Neutrophil (primary cell): Measurements from ENCODE around the gene COL13A1.

Source experiments
- H3K27ac ChIP-seq: fragments of 200-600 bp; sonication (generic); 2 replicates; pipeline ENCODE4 v1.5.1; 2016; ENCODE audit warnings: mild to moderate bottlenecking, moderate library complexity
- H3K27me3 ChIP-seq: fragments of 200-600 bp; sonication (generic); 2 replicates; pipeline ENCODE4 v1.6.0; 2016; ENCODE audit warnings: mild to moderate bottlenecking
- H3K36me3 ChIP-seq: fragments of 200-600 bp; sonication (generic); 2 replicates; pipeline ENCODE4 v1.5.1; 2017
- H3K4me1 ChIP-seq, 2 experiments: fragments of 200-600 bp in 1 of 2; sonication (generic) in 1 of 2; 1 replicate in 1 of 2; 2 replicates in 1 of 2; pipeline versions ENCODE4 v1.5.1 to v1.6.1; 2013 to 2016; ENCODE audit warnings: low read depth in 1 of 2, low read length in 1 of 2, mild to moderate bottlenecking in 1 of 2, moderate library complexity in 1 of 2; ENCODE audit not compliant: control insufficient read depth in 1 of 2, insufficient read depth in 1 of 2
- H3K4me3 ChIP-seq, 2 experiments: fragments of 200-600 bp in 1 of 2; sonication (generic) in 1 of 2; 1 replicate in 1 of 2; 2 replicates in 1 of 2; pipeline ENCODE4 v1.5.1; 2013 to 2016; ENCODE audit warnings: low read depth in 1 of 2, low read length in 1 of 2, mild to moderate bottlenecking in 1 of 2, moderate library complexity in 1 of 2
- H3K9me3 ChIP-seq: fragments of 200-600 bp; sonication (generic); 2 replicates; pipeline ENCODE4 v1.5.1; 2016
- TF ChIP-seq, protein P1 (sequence below): fragments of 200-600 bp; sonication (generic); IDR thresholded peaks from 2 replicates; pipeline ENCODE4 v1.5.1; 2016; ENCODE audit warnings: antibody characterized with exemption

Gene COL13A1

DNA sequence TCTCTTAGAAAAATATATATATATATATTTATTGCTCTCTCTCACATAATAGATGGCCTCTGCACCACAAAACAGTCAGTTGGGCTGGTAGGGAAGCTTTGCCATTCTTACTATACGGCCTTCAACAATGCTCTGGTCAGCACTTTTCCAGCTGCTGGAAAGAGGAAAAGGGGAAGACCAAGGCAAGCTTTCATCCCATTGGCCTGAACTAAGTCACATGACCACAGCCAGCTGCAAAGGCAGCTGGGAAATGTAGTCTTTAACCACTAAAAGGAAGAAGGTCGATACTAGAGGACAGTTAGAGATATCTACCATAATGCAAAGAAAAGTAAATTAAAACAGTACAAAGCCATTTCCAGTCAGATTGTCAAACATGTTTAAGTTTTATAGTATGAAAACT, 192.6 kb downstream of the COL13A1 start:
- no peak overlapping the region for H3K27ac ChIP-seq
- no peak overlapping the region for H3K4me3 ChIP-seq
- H3K9me3 ChIP-seq, result no peaks in the 10 kb centered on the region
- TF ChIP-seq, protein P1, sequence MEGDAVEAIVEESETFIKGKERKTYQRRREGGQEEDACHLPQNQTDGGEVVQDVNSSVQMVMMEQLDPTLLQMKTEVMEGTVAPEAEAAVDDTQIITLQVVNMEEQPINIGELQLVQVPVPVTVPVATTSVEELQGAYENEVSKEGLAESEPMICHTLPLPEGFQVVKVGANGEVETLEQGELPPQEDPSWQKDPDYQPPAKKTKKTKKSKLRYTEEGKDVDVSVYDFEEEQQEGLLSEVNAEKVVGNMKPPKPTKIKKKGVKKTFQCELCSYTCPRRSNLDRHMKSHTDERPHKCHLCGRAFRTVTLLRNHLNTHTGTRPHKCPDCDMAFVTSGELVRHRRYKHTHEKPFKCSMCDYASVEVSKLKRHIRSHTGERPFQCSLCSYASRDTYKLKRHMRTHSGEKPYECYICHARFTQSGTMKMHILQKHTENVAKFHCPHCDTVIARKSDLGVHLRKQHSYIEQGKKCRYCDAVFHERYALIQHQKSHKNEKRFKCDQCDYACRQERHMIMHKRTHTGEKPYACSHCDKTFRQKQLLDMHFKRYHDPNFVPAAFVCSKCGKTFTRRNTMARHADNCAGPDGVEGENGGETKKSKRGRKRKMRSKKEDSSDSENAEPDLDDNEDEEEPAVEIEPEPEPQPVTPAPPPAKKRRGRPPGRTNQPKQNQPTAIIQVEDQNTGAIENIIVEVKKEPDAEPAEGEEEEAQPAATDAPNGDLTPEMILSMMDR, result no peak
- H3K4me1 ChIP-seq, result no peaks in the 10 kb centered on the region
- H3K36me3 ChIP-seq, result no peaks in the 10 kb centered on the region
- H3K27me3 ChIP-seq, result peaks cover 41% of the 10 kb centered on the region

DNA sequence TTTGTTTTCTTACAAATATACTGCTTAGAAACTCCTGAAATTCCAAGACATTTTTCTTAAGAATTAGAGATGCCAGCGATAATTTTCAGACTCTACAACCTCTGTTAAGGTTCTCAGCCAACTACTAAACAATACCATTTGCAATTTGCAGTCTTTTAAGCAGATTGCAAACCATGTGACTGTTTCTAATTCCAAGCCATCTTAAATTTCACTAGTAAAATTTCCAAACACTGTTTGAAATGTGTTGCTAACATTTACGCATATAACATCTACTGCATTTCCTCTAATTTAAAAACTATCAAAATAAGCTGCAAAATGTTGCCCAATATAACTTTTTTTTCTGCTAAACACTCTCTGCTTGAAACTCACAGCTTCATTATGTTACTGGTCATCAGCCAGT, 194.9 kb downstream of the COL13A1 start:
- TF ChIP-seq, protein P1, result no peak
- H3K36me3 ChIP-seq, result no peaks in the 10 kb centered on the region
- H3K4me1 ChIP-seq, result no peaks in the 10 kb centered on the region
- no peaks in the 10 kb centered on the region for H3K9me3 ChIP-seq
- H3K27me3 ChIP-seq, result peaks cover 25% of the 10 kb centered on the region
- no peak overlapping the region for H3K27ac ChIP-seq
- H3K4me3 ChIP-seq, result no peak overlapping the region

DNA sequence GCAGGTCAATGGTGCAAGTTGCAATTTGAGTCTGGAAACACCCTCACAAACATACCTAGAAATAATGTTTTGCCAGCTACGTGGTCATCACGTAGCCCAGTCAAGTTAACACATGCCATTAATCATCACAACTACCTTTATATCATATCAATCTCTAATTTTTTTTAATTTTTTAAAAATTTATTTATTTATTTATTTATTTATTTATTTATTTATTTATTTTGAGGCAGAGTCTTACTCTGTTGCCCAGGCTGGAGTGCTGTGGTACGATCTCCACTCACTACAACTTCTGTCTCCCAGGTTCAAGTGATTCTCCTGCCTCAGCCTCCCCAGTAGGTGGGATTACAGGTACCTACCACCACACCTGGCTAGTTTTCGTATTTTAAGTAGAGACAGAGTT, 198.6 kb downstream of the COL13A1 start:
- no peaks in the 10 kb centered on the region for H3K4me1 ChIP-seq
- TF ChIP-seq, protein P1, result no peak
- no peaks in the 10 kb centered on the region for H3K36me3 ChIP-seq
- peaks cover 26% of the 10 kb centered on the region for H3K27me3 ChIP-seq
- H3K4me3 ChIP-seq, result no peak overlapping the region
- H3K27ac ChIP-seq, result no peak overlapping the region
- no peaks in the 10 kb centered on the region for H3K9me3 ChIP-seq

DNA sequence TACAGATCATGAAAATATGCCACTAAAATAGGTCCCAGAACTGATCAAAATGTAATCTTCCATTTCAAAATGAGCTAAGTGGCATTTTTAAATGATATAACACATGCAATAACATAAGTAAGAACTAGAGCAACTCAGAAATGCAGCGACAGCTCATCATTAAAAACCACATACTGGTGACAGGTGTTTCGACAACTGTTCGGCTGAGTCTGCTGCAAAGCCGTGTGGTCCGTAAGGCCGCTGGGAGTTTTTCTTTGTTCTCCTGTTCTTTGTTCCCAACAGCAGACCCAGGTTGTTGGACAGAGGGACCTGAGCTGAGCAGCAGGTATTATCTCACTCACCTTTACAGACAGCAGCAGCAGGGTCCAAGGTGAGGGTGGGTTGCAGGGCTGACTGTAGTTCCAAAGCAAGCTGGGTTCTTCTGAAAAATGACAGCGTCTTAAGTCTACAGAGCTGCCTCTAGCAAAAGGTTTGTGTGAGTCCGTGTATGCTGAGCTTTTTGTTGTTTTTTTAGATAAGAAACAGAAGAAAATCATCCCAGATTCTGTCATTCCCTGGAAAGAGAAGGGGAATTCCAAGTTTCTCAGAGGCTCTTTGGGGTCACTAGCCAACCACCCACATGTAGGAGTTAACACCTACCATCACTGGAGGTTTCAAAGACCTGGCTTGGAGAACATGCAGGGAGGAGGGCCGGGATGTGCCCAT, 205.6 kb downstream of the COL13A1 start:
- TF ChIP-seq, protein P1, result no peak
- Histone ChIP-seq H3K36me3 (no peaks in the 10 kb centered on the region), H3K9me3 (no peaks in the 10 kb centered on the region), H3K4me1 (no peaks in the 10 kb centered on the region), H3K27ac (no peak overlapping the region), H3K27me3 (peaks cover 45% of the 10 kb centered on the region), H3K4me3 (no peak overlapping the region)
